GM12878 (cell line): ENCODE measurements around the gene MAP2K1. TPM values are rescaled to one million over a fixed set of nuclear protein-coding genes. Genes with fewer than 3 reads are reported as not detected.

Experiments used
- ATAC-seq: fragments of 200-7000 bp; cut with Tn5 transposase; 3 replicates; pipeline ENCODE4 v1.9.1; 2020; ENCODE audit warnings: mild to moderate bottlenecking, moderate library complexity
- BruUV-seq: library from RNA; stranded (reverse); fragments of 400-500 nt; replicated peaks from 2 replicates; lab custom pipeline; 2021; lab: Mats Ljungman, UMichigan
- CTCF ChIA-PET: fragments of 300-600 bp; sonication (Branson Sonifier 250); formaldehyde crosslinking; extraction: SDS; loops from one replicate; lab custom pipeline; 2021; ENCODE audit warnings: inconsistent platforms; lab: Yijun Ruan, JAX
- POLR2A ChIA-PET: fragments of 350-600 bp; formaldehyde crosslinking; extraction: SDS; loops from one replicate; lab custom pipeline; 2021; ENCODE audit warnings: inconsistent platforms; lab: Charles Lee
- RAD21 ChIA-PET: fragments of 300-600 bp; sonication (Branson Sonifier 250); formaldehyde crosslinking; loops from one replicate; lab custom pipeline; 2023; ENCODE audit warnings: antibody characterized with exemption; ENCODE audit not compliant: unreplicated experiment; lab: Charles Lee
- SMC1A ChIA-PET: fragments of 300-600 bp; sonication (Branson Sonifier 250); formaldehyde crosslinking; loops from one replicate; lab custom pipeline; 2023; ENCODE audit not compliant: unreplicated experiment, uncharacterized antibody; lab: Charles Lee
- DNase-seq: peaks from one replicate; pipeline ENCODE4 v3.0.0-alpha.2; 2011; ENCODE audit warnings: low read depth, low spot score
- FAIRE-seq: peaks from 3 replicates; lab custom pipeline; 2011; peaks lifted over from hg19 to GRCh38; lab: Jason Lieb, UNC
- H2AFZ ChIP-seq: 2 replicates; pipeline ENCODE4 v1.6.0; 2011; ENCODE audit warnings: low read depth, low read length, control low read depth; ENCODE audit not compliant: control insufficient read depth
- H3K27ac ChIP-seq: 2 replicates; pipeline ENCODE4 v1.5.1; 2011; ENCODE audit warnings: control low read depth; ENCODE audit not compliant: control insufficient read depth, insufficient read depth
- H3K27me3 ChIP-seq, 2 experiments: replicated peaks in 1 of 2; 2 replicates each; pipeline versions ENCODE4 v1.6.0 to v1.6.1; 2011; ENCODE audit warnings: low read length in 1 of 2; ENCODE audit not compliant: control insufficient read depth in 2 of 2, insufficient read depth in 2 of 2
- H3K36me3 ChIP-seq, 2 experiments: 2 replicates each; pipeline ENCODE4 v1.5.1; 2011; ENCODE audit warnings: low read length in 1 of 2; ENCODE audit not compliant: control insufficient read depth in 2 of 2, insufficient read depth in 2 of 2
- H3K4me1 ChIP-seq: 2 replicates; pipeline ENCODE4 v1.6.1; 2011; ENCODE audit warnings: mild to moderate bottlenecking, low read length, moderate library complexity, mixed read lengths; ENCODE audit not compliant: control insufficient read depth, insufficient read depth
- H3K4me2 ChIP-seq: 2 replicates; pipeline ENCODE4 v1.6.0; 2011; ENCODE audit warnings: control low read depth; ENCODE audit not compliant: control insufficient read depth, insufficient read depth
- H3K4me3 ChIP-seq: fragments of 200-600 bp; sonication (generic); 2 replicates; pipeline ENCODE4 v1.5.1; 2016
- H3K79me2 ChIP-seq: 2 replicates; pipeline ENCODE4 v1.6.0; 2011; ENCODE audit warnings: low read length; ENCODE audit not compliant: control insufficient read depth, insufficient read depth
- H3K9ac ChIP-seq: 2 replicates; pipeline ENCODE4 v1.8.0; 2011; ENCODE audit warnings: low read length, control low read depth, mixed read lengths; ENCODE audit not compliant: control insufficient read depth, insufficient read depth
- H3K9me3 ChIP-seq: replicated peaks from 3 replicates; pipeline ENCODE4 v1.5.1; 2011; ENCODE audit warnings: mild to moderate bottlenecking, low read length; ENCODE audit not compliant: control insufficient read depth, insufficient read depth
- H4K20me1 ChIP-seq: 2 replicates; pipeline ENCODE4 v1.6.0; 2011; ENCODE audit not compliant: control insufficient read depth, insufficient read depth
- ATF7 ChIP-seq: fragments of 450-650 bp; IDR thresholded peaks from 2 replicates; pipeline ENCODE4 v1.6.1; 2016; ENCODE audit warnings: low read depth, mild to moderate bottlenecking
- CBX3 ChIP-seq: fragments of 200-600 bp; sonication (generic); IDR thresholded peaks from 2 replicates; pipeline ENCODE4 v1.6.1; 2016; ENCODE audit warnings: low read depth, borderline replicate concordance
- MTA2 ChIP-seq: fragments of 450-650 bp; IDR thresholded peaks from 2 replicates; pipeline ENCODE4 v1.6.1; 2016; ENCODE audit warnings: low read depth, mild to moderate bottlenecking, moderate library complexity
- NBN ChIP-seq: fragments of 450-650 bp; IDR thresholded peaks from 2 replicates; pipeline ENCODE4 v1.6.1; 2016
- NFYB ChIP-seq: IDR thresholded peaks from 2 replicates; pipeline ENCODE4 v1.6.1; 2011; ENCODE audit warnings: low read depth, mild to moderate bottlenecking, low read length, improper control_type of control experiment, moderate library complexity; ENCODE audit not compliant: insufficient read depth
- RUNX3 ChIP-seq: IDR thresholded peaks from 2 replicates; pipeline ENCODE4 v1.6.1; 2012; ENCODE audit warnings: low read length, inconsistent platforms
- SIX5 ChIP-seq: IDR thresholded peaks from 2 replicates; pipeline ENCODE4 v1.6.1; 2011; ENCODE audit warnings: mild to moderate bottlenecking, low read depth, low read length, moderate library complexity; ENCODE audit not compliant: severe bottlenecking
- SMARCA5 ChIP-seq: fragments of 450-650 bp; IDR thresholded peaks from 2 replicates; pipeline ENCODE4 v1.6.1; 2017; ENCODE audit warnings: mild to moderate bottlenecking
- SREBF1 ChIP-seq: IDR thresholded peaks from 2 replicates; pipeline ENCODE4 v1.6.1; 2012; ENCODE audit warnings: mild to moderate bottlenecking, low read length
- SREBF2 ChIP-seq: IDR thresholded peaks from 2 replicates; pipeline ENCODE4 v1.6.1; 2012; ENCODE audit warnings: mild to moderate bottlenecking, low read length
- TCF7 ChIP-seq: IDR thresholded peaks from 2 replicates; pipeline ENCODE4 v1.6.1; 2014; ENCODE audit warnings: antibody characterized with exemption, borderline replicate concordance
- ZNF274 ChIP-seq: IDR thresholded peaks from one replicate; pipeline ENCODE4 v1.8.0; 2011; ENCODE audit not compliant: insufficient read length, insufficient read depth
- ZNF622 ChIP-seq: fragments of 450-650 bp; IDR thresholded peaks from 2 replicates; pipeline ENCODE4 v1.6.1; 2017; ENCODE audit warnings: mild to moderate bottlenecking, inconsistent platforms
- ZSCAN29 ChIP-seq: fragments of 450-650 bp; IDR thresholded peaks from 2 replicates; pipeline ENCODE4 v1.6.1; 2017; ENCODE audit warnings: mild to moderate bottlenecking, moderate library complexity
- WGBS: methylation state at CpG from one replicate; pipeline ENCODE4 v1.1.6; 2016; ENCODE audit warnings: low lambda C conversion rate; ENCODE audit not compliant: insufficient replicate concordance, insufficient coverage; ENCODE audit errors: missing lambda C conversion rate; 5-methylcytosine and 5-hydroxymethylcytosine counted together
- in situ Hi-C: fragments of 300-500 bp; cut with MboI; formaldehyde crosslinking; loops from 9 replicates; pipeline ENCODE4 v1.14.3; 2018; ENCODE audit warnings: mixed read lengths
- intact Hi-C: fragments of 100-400 bp; cut with micrococcal nuclease; formaldehyde crosslinking; loops from one replicate; pipeline ENCODE4 v1.14.2; 2022; ENCODE audit not compliant: unreplicated experiment
- polyA plus RNA-seq, 11 experiments: library from polyadenylated mRNA; depleted of rRNA in 4 of 11; unstranded in 6 of 11; stranded (reverse) in 5 of 11; fragments of >200 nt; fragmentation: Nextera tagmentation in 4 of 11; fragmentation: Illumina TruSeq in 1 of 11; extraction: Ambion mirVana in 4 of 11; extraction: Trizol in 1 of 11; gene quantifications; 1 replicate in 1 of 11; 2 replicates in 10 of 11; pipeline versions ENCODE4 v1.2.1 to v1.2.3, GENCODE V29; 2011 to 2016; ENCODE audit warnings: inconsistent platforms in 2 of 11, missing spikeins in 2 of 11, low read depth in 1 of 11
- total RNA-seq, 4 experiments: library from RNA; depleted of rRNA in 3 of 4; stranded (reverse); fragments of >200 nt in 3 of 4; fragmentation: Illumina TruSeq in 1 of 4; extraction: Trizol in 1 of 4; gene quantifications; 2 replicates each; pipeline versions ENCODE4 v1.2.1 to v1.2.3, GENCODE V29; 2013 to 2021
- TF ChIP-seq, protein P1 (sequence below): fragments of 450-650 bp; formaldehyde crosslinking; IDR thresholded peaks from 2 replicates; pipeline ENCODE4 v1.4.0; 2020; ENCODE audit warnings: mild to moderate bottlenecking, moderate library complexity

MAP2K1 gene
- total and polyA plus RNA-seq, 10 of the 15 experiments (the other 5 are each of a cell fraction or from before 2014, with no cell fraction given): 11.2 to 112 (median 56.6) TPM

DNA sequence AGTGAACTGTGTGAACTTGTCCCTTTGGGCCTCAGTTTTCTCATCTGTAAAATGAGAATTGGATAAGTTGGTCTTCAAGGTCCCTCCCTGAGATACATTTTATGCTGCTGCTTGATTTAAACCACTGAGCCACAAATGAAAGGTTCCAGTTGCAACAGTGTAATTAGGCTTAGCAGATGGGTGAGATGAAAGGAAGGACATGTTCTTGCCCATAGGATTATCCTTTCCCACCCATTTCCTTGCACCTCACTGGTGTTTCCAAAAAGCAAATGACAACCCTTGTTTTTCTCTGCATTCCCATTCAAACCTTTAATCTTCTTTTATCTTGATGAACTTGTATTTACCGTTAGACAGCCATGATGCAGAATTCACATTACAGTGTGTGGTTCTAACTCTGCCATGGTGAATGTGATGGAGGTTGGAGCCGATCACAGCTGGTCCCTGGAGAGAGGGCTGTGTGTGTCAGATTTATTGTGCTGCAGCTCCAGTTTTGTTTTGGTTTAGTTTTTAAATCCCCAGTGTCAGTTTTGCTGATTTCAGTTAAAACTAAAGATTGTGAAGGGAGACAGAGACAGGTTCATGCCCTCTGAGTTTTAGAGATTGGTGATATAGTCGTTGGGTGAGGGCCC lies 44.0 kb downstream of the MAP2K1 start:
- ChIA-PET CTCF (interaction anchor here (0.6 kb wide), 1 partner anchor 462 kb away, joined by 4 read pairs; no protein-coding TSS in a partner anchor), POLR2A (interaction anchor here (0.5 kb wide), 1 partner anchor 41 kb away, joined by 5 read pairs; no protein-coding TSS in a partner anchor), SMC1A (interaction anchor here (2.5 kb wide), 1 partner anchor 19 kb away, joined by 5 read pairs; no protein-coding TSS in a partner anchor), RAD21 (interaction anchor here (1.7 to 3.1 kb wide), 3 partner anchors 28 to 44 kb away, joined by 3 to 9 read pairs (median 5); partner anchors contain the start of gene MAP2K1)
- Histone ChIP-seq H3K27me3 (no peaks in the 10 kb centered on the region), H4K20me1 (peaks cover 4% of the 10 kb centered on the region; the same call in 1 of the 2 replicates), H3K36me3 (peaks cover 7 to 10% of the 10 kb centered on the region in 2 experiments), H3K27ac (peak overlapping the region; percentile 6; the same call in 1 of the 2 replicates), H3K79me2 (peaks cover 86% of the 10 kb centered on the region), H3K4me2 (no peak overlapping the region; the same call in 1 of the 2 replicates), H2AFZ (no peak overlapping the region), H3K9me3 (no peaks in the 10 kb centered on the region), H3K9ac (no peak overlapping the region), H3K4me3 (no peak overlapping the region), H3K4me1 (peaks cover 61% of the 10 kb centered on the region)
- intact Hi-C loops (no loop called here), in situ Hi-C loops (no loop called here)
- FAIRE-seq (no peak), DNase-seq (no peak), ATAC-seq (no peak)
- TF ChIP-seq SREBF2 (no peak), TCF7 (no peak), MTA2 (no peak), ZSCAN29 (no peak), SREBF1 (no peak), NFYB (no peak), ATF7 (no peak), ZNF274 (no peak), CBX3 (no peak), RUNX3 (no peak), SMARCA5 (no peak), ZNF622 (no peak), NBN (no peak), SIX5 (no peak)
- TF ChIP-seq, protein P1, sequence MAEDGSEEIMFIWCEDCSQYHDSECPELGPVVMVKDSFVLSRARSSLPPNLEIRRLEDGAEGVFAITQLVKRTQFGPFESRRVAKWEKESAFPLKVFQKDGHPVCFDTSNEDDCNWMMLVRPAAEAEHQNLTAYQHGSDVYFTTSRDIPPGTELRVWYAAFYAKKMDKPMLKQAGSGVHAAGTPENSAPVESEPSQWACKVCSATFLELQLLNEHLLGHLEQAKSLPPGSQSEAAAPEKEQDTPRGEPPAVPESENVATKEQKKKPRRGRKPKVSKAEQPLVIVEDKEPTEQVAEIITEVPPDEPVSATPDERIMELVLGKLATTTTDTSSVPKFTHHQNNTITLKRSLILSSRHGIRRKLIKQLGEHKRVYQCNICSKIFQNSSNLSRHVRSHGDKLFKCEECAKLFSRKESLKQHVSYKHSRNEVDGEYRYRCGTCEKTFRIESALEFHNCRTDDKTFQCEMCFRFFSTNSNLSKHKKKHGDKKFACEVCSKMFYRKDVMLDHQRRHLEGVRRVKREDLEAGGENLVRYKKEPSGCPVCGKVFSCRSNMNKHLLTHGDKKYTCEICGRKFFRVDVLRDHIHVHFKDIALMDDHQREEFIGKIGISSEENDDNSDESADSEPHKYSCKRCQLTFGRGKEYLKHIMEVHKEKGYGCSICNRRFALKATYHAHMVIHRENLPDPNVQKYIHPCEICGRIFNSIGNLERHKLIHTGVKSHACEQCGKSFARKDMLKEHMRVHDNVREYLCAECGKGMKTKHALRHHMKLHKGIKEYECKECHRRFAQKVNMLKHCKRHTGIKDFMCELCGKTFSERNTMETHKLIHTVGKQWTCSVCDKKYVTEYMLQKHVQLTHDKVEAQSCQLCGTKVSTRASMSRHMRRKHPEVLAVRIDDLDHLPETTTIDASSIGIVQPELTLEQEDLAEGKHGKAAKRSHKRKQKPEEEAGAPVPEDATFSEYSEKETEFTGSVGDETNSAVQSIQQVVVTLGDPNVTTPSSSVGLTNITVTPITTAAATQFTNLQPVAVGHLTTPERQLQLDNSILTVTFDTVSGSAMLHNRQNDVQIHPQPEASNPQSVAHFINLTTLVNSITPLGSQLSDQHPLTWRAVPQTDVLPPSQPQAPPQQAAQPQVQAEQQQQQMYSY: no peak
- 57% methylated on average over 3 of the region's 3 CpGs for WGBS
- BruUV-seq: no TSS peak
